Keratinocyte (primary cell): ENCODE measurements around the gene SLC43A3. TPM values are rescaled to one million over a fixed set of nuclear protein-coding genes. Genes with fewer than 3 reads are reported as not detected.

Source experiments
- DNase-seq: peaks from one replicate; pipeline ENCODE4 v3.0.0-alpha.2; 2011; ENCODE audit warnings: low read depth, missing footprints, low spot score
- FAIRE-seq: peaks from 2 replicates; lab custom pipeline; 2011; peaks lifted over from hg19 to GRCh38; lab: Jason Lieb, UNC
- H2AFZ ChIP-seq: 2 replicates; pipeline ENCODE4 v1.6.0; 2012; ENCODE audit warnings: low read length, control low read depth, inconsistent platforms; ENCODE audit not compliant: control insufficient read depth
- H3K27ac ChIP-seq: 2 replicates; pipeline ENCODE4 v1.5.1; 2011; ENCODE audit warnings: low read length; ENCODE audit not compliant: control insufficient read depth, insufficient read depth
- H3K27me3 ChIP-seq: 3 replicates; pipeline ENCODE4 v1.6.0; 2011; ENCODE audit warnings: low read length; ENCODE audit not compliant: control insufficient read depth, insufficient read depth; ENCODE audit errors: extremely low read depth
- H3K36me3 ChIP-seq, 2 experiments: 2 replicates in 1 of 2; 3 replicates in 1 of 2; pipeline ENCODE4 v1.5.1; 2011; ENCODE audit warnings: low read length in 2 of 2, mild to moderate bottlenecking in 1 of 2; ENCODE audit not compliant: control insufficient read depth in 2 of 2, insufficient read depth in 2 of 2; ENCODE audit errors: extremely low read depth in 1 of 2
- H3K4me1 ChIP-seq: 3 replicates; pipeline ENCODE4 v1.5.1; 2011; ENCODE audit warnings: low read length; ENCODE audit not compliant: control insufficient read depth, insufficient read depth; ENCODE audit errors: extremely low read depth
- H3K4me2 ChIP-seq: 3 replicates; pipeline ENCODE4 v1.6.0; 2011; ENCODE audit warnings: low read depth, low read length; ENCODE audit not compliant: control insufficient read depth, insufficient read depth; ENCODE audit errors: extremely low read depth
- H3K4me3 ChIP-seq, 3 experiments: fragments of 200-600 bp in 1 of 3; sonication (generic) in 1 of 3; 2 replicates in 2 of 3; 3 replicates in 1 of 3; pipeline ENCODE4 v1.5.1; 2011 to 2016; ENCODE audit warnings: low read length in 3 of 3, mild to moderate bottlenecking in 3 of 3, control low read depth in 2 of 3, inconsistent platforms in 1 of 3, low read depth in 1 of 3, mixed read lengths in 1 of 3, mixed run types in 1 of 3, moderate library complexity in 1 of 3; ENCODE audit not compliant: control insufficient read depth in 2 of 3, insufficient read depth in 2 of 3; ENCODE audit errors: extremely low read depth in 1 of 3
- H3K79me2 ChIP-seq: 2 replicates; pipeline ENCODE4 v1.6.0; 2012; ENCODE audit warnings: low read length; ENCODE audit not compliant: control insufficient read depth, insufficient read depth
- H3K9ac ChIP-seq: 3 replicates; pipeline ENCODE4 v1.6.0; 2011; ENCODE audit warnings: low read length; ENCODE audit not compliant: control insufficient read depth, insufficient read depth; ENCODE audit errors: extremely low read depth
- H3K9me1 ChIP-seq: 3 replicates; pipeline ENCODE4 v1.6.0; 2011; ENCODE audit warnings: low read length; ENCODE audit not compliant: control insufficient read depth, insufficient read depth; ENCODE audit errors: extremely low read depth
- H3K9me3 ChIP-seq: 2 replicates; pipeline ENCODE4 v1.5.1; 2012; ENCODE audit warnings: low read depth, low read length; ENCODE audit not compliant: control insufficient read depth
- H4K20me1 ChIP-seq: 3 replicates; pipeline ENCODE4 v1.6.0; 2011; ENCODE audit warnings: low read length; ENCODE audit not compliant: control insufficient read depth, insufficient read depth; ENCODE audit errors: extremely low read depth
- CTCF ChIP-seq, 3 experiments: IDR thresholded peaks in 1 of 3; conservative IDR thresholded peaks in 1 of 3; optimal IDR thresholded peaks in 1 of 3; 2 replicates in 2 of 3; 3 replicates in 1 of 3; pipeline versions ENCODE3 to v1.5.1; 2011; ENCODE audit warnings: low read length in 3 of 3, mild to moderate bottlenecking in 3 of 3, moderate library complexity in 2 of 3, control low read depth in 1 of 3, inconsistent platforms in 1 of 3; ENCODE audit not compliant: insufficient read depth in 2 of 3; ENCODE audit errors: extremely low read depth in 1 of 3
- EZH2 ChIP-seq: IDR thresholded peaks from one replicate; pipeline ENCODE4 v1.6.1; 2012; ENCODE audit warnings: inconsistent platforms, mild to moderate bottlenecking, low read length, moderate library complexity
- dilution Hi-C: fragments of 300-500 bp; cut with MboI; formaldehyde crosslinking; loops from one replicate; pipeline ENCODE4 v1.7.0; 2020; ENCODE audit warnings: low sequenced_read_pairs; ENCODE audit not compliant: extremely low pct_ligation_motif_present
- polyA plus RNA-seq, 5 experiments: library from polyadenylated mRNA; depleted of rRNA in 3 of 5; stranded (reverse) in 3 of 5; stranded (forward) in 1 of 5; unstranded in 1 of 5; fragments of >200 nt; gene quantifications; 1 replicate in 1 of 5; 2 replicates in 3 of 5; 3 replicates in 1 of 5; pipeline versions ENCODE4 v1.2.1 to v1.2.3, GENCODE V29; 2011 to 2012; ENCODE audit warnings: missing spikeins in 2 of 5, low read depth in 1 of 5, low replicate concordance in 1 of 5

Gene SLC43A3
- polyA plus RNA-seq, 1 donor (not counting 4 experiments of a cell fraction or from before 2014, with no cell fraction given): 48.1 TPM

- no peak overlapping the region for H2AFZ ChIP-seq
- H3K9me3 ChIP-seq: no peaks in the 10 kb centered on the region
- peaks cover 3% of the 10 kb centered on the region for H4K20me1 ChIP-seq
- H3K9ac ChIP-seq: no peak overlapping the region
- no peak overlapping the region for H3K4me2 ChIP-seq
- no peak overlapping the region for H3K27ac ChIP-seq
- FAIRE-seq: no peak
- DNase-seq: no peak
- H3K4me3 ChIP-seq: no peak overlapping the region
- no peaks in the 10 kb centered on the region for H3K27me3 ChIP-seq
- H3K4me1 ChIP-seq: peaks cover 15% of the 10 kb centered on the region
- TF ChIP-seq EZH2: no peak
- no peak for TF ChIP-seq CTCF (optimal IDR thresholded peaks at IDR 0.05 in 1 of 3, IDR thresholded peaks at IDR 0.05 in 1 of 3, conservative IDR thresholded peaks at IDR 0.05 in 1 of 3; ENCODE audit: extremely low read depth in 1 of 3, insufficient read depth in 2 of 3, low read length in 3 of 3)
- no peaks in the 10 kb centered on the region for H3K79me2 ChIP-seq
- peaks cover 15 to 27% of the 10 kb centered on the region in 2 experiments for H3K36me3 ChIP-seq
- no peaks in the 10 kb centered on the region for H3K9me1 ChIP-seq
- dilution Hi-C loops: no loop called here
Observed at GRCh38 chr11:57408771-57409170, 18.1 kb downstream of the SLC43A3 start.

- Histone ChIP-seq H4K20me1 (no peaks in the 10 kb centered on the region), H3K36me3 (peaks cover 15 to 24% of the 10 kb centered on the region in 2 experiments), H3K9me1 (no peaks in the 10 kb centered on the region), H3K9me3 (no peaks in the 10 kb centered on the region), H2AFZ (no peak overlapping the region), H3K4me2 (no peak overlapping the region), H3K79me2 (no peaks in the 10 kb centered on the region), H3K9ac (no peak overlapping the region), H3K27ac (no peak overlapping the region), H3K27me3 (no peaks in the 10 kb centered on the region), H3K4me3 (no peak overlapping the region), H3K4me1 (peaks cover 15% of the 10 kb centered on the region)
- DNase-seq (no peak), FAIRE-seq (no peak)
- TF ChIP-seq CTCF (optimal IDR thresholded peaks at IDR 0.05 in 1 of 3, IDR thresholded peaks at IDR 0.05 in 1 of 3, conservative IDR thresholded peaks at IDR 0.05 in 1 of 3; ENCODE audit: extremely low read depth in 1 of 3, insufficient read depth in 2 of 3, low read length in 3 of 3) (no peak), EZH2 (no peak)
- dilution Hi-C loops: no loop called here
Observed at GRCh38 chr11:57407941-57408475, 18.9 kb downstream of the SLC43A3 start.
